ENCODE results near the gene OR1K1.

DNA sequence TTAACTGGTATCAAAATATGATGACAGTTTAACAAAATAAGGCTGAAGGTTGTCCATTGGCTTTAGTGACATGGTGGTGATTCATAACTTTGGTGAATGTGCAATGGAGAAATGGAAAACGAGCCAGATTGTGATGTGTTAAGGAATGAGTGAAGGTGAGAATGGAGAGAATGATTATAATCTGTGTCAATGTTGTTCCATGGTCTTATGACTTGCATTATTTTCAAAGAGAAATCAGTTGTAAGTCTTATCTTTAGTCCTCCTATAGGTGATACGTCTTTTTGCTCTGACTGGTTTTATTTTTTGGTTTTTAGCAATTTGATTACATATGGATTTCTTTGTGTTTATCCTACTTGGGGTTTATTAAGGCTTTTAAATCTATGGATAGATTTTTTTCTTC is 45.1 kb upstream of the OR1K1 start:
- TF ChIP-seq, protein P1, sequence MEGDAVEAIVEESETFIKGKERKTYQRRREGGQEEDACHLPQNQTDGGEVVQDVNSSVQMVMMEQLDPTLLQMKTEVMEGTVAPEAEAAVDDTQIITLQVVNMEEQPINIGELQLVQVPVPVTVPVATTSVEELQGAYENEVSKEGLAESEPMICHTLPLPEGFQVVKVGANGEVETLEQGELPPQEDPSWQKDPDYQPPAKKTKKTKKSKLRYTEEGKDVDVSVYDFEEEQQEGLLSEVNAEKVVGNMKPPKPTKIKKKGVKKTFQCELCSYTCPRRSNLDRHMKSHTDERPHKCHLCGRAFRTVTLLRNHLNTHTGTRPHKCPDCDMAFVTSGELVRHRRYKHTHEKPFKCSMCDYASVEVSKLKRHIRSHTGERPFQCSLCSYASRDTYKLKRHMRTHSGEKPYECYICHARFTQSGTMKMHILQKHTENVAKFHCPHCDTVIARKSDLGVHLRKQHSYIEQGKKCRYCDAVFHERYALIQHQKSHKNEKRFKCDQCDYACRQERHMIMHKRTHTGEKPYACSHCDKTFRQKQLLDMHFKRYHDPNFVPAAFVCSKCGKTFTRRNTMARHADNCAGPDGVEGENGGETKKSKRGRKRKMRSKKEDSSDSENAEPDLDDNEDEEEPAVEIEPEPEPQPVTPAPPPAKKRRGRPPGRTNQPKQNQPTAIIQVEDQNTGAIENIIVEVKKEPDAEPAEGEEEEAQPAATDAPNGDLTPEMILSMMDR (IDR thresholded peaks at IDR 0.05; ENCODE audit: extremely low read depth in 1 of 2, insufficient read depth in 1 of 2, low read depth in 1 of 2, low read length in 2 of 2): no peak
- TF ChIP-seq POLR2A (IDR thresholded peaks at IDR 0.05; ENCODE audit: low read depth, low read length) (no peak), MYC (IDR thresholded peaks at IDR 0.05; ENCODE audit: low read depth, low read length) (no peak)

All from endothelial cell of umbilical vein (primary cell).